HG03175 (cell line): ENCODE measurements around the gene OPTC.
"Not testable (repeated sequence)": the region's sequence is repeated elsewhere in the genome, so short reads cannot be mapped to it uniquely, and the experiment has no call there.

ENCODE experiments used
- ATAC-seq: cut with Tn5 transposase; IDR thresholded peaks from one replicate; pipeline ENCODE4 v1.9.1; 2021; ENCODE audit warnings: mild to moderate bottlenecking, moderate library complexity; ENCODE audit not compliant: unreplicated experiment

OPTC gene

DNA sequence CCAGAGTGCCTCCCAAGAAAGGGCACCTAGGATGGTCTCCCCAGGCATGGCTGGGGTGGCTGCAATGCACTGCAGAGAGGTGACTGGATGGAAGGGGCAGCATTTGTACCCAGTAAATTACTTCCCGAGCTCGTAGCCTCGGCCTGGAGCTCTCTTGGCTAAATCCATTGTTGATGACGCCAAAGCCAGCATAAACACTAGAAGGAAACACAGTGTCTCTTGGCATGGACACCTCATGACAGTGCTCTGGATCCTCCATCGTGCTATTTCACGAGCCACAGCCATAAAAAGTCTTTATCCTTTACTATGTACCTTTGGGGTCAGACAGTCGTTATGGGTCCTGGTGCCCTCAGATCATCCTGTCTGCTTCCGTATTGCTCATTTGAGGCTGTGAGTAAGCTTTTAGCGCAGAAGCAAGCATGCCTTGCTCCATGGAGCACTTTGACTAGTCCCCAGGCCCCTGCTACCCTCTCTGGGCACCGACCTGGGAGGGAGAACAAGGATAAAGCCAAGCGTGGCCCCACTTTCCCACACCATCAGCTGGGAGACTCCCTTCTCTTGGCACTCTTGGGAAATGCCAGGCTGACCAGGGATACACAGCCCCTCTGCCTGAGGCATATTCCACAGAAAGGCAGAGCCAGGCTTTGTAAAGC lies 28.7 kb upstream of the OPTC start:
- no peak for ATAC-seq

DNA sequence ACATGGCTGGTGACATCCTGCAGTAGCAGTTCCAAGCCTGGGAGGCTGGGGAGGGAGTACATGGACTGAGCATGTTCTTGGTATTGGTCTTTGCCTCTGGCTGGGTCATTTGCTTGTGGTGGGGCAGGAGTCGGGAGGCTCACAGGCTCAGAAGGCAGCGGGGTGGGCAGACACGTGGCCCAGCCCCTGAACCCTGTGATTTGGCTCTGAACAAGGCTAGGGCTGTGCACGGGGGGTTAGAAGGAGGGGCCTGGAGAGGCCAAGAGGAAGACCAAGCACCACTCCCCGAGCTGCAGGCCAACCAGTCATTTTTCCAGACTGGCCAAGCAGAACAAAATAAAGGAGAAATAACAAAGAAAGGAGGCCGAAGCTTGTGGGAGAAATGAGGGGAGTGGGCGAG lies 28.0 kb upstream of the OPTC start:
- no peak for ATAC-seq

DNA sequence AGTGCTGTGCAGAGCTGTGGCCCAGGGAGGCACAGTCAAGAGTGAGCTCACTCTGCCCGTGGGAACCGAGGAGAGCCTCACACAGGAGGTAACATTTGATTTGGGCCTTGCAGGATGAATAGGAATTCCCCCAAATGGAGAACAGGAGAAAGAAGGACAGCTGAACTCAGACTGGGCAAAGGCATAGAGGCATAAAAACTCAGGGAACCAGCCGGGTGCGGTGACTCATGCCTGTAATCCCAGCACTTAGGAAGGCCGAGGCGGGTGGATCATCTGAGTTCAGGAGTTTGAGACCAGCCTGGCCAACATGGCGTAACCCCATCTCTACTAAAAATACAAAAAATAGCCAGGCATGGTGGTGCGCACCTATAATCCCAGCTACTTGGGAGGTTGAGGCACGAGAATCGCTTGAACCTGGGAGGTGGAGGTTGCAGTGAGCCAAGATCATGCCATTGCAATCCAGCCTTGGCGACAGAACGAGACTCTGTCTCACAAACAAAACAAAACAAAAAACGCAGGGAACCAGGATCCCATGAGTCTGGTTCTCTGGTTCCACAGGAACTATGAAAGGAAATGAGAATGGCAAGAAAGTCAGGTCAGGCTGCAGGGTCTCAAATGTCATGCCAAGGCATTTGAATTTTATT lies 26.9 kb upstream of the OPTC start:
- not testable (repeated sequence) for ATAC-seq

GRCh38 chr1:203467550-203467921 lies 26.4 kb upstream of the OPTC start:
- no peak for ATAC-seq

GRCh38 chr1:203468326-203468725 lies 25.6 kb upstream of the OPTC start:
- ATAC-seq: no peak

- no peak for ATAC-seq
Observed at GRCh38 chr1:203470240-203470639, 23.7 kb upstream of the OPTC start.

GRCh38 chr1:203471841-203472240 lies 22.1 kb upstream of the OPTC start:
- ATAC-seq: no peak

GRCh38 chr1:203473281-203473680 lies 20.7 kb upstream of the OPTC start:
- no peak for ATAC-seq

GRCh38 chr1:203473781-203474305 lies 20.1 kb upstream of the OPTC start:
- no peak for ATAC-seq

DNA sequence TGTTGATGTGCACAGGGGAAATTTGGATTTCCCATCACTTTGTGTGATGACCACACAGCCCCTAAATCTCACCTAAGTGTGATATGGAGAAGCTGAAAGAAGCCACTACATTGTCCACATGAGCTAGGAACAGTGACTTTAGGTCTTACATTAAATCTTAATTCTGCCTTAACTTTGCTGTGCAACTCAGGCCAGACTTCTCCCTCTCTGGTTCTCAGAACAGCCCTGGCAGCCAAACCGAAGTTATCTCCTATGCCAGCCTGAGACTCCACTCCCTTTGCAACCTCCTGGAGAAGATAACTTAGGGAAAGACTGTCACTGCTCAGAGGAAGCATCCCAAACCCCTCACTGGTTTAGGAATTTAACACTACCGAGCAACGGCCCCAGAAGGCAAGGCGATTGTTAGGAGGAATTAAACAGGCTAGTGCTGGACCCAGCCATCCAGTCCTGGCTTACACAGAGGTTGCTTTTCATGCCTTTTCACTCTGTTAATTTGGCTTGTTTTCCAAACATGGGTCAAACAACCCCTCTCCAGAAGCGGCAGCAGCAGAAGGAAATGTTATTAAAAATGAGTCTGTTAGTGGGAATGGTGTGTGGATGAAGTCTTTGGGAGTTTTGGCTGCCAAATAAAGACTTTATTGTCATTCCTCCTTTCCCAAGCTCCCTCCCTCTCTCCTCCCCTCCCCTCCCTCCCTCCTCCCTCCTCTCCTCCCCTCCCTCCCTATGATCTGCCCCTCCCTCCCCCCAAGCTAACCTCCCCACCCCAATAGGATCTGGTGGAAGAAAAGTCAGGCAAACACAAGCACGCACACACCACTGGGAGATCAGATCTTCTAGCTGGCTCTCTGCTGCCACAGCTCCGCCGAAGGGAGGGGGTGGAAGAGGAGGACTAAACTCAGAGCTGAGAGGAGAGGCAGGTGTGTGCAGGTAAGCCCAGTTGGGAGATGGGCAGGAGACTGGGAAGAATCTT lies 18.7 kb upstream of the OPTC start, which contains the start of gene PRELP:
PRELP (plus strand) TSS at position 795 of the 970 bp plus-strand sequence. CDS start 7,379 bp downstream, outside the sequence.
- ATAC-seq: no peak

DNA sequence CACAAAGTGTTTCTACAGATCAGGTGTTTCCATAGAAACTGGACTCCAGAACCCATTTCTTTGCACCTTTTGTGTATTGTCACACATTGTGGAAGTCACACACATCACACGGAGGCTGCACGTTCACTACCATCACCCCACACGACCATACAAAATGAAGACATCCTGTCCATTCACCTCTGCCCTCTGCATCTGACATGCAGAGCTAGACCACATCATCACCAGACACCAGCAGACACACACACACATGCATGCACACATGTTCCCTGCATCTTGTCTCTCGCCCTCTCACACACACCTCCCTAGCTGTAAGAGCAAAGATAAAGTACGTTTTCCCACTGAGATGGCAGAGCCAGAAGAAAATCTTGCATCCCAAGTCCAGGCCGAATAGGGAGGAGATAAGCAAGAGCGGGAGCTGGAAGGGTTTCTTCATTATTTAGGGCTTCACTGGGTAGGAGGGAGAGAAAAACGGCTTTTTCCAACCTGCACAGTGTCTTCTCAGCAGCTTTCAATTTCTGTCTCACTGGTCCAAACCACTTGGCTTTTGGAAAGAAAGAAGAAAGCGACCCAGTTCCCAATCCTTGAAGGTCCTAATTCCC lies 17.6 kb upstream of the OPTC start:
- no peak for ATAC-seq

- no peak for ATAC-seq
Observed at GRCh38 chr1:203477748-203478147, 16.2 kb upstream of the OPTC start.

- no peak for ATAC-seq
Observed at GRCh38 chr1:203478231-203478630, 15.7 kb upstream of the OPTC start.

DNA sequence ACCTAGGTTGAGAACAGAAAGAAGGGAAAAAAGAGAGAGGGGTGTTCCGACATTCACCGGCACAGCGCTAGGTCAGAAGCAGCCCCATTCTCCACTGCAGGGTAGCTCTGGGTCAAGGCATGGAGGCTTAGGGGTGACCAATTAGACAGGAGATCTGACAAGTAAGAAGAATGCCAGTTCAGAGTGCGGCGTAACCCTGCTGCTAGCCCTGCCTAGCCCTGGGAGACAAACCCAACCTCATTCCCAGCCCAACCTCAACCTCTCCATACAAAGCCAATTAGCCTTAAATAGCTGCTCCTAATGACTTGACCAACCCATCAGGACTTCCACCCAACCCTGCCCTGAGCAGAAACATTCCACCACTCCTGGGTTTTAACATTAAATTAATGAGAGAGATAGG lies 15.0 kb upstream of the OPTC start:
- no peak for ATAC-seq

DNA sequence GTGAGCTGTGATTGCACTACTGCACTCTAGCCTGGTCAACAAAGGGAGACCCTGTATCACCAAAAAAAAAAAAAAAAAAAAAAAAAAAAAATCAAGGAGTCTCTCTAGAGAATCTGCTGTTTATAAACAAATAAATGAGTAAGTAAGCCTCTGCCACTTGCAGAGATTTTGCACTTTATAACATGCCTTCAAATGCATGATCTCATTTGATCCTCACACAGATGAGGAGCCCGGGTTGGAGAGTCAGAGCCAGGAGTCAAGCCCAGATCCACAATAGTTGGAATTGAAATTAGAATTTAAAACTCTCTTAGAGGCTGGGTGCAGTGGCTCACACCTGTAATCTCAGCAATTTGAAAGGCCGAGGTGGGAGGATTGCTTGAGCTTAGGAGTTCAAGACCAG lies 14.3 kb upstream of the OPTC start:
- ATAC-seq: no peak

DNA sequence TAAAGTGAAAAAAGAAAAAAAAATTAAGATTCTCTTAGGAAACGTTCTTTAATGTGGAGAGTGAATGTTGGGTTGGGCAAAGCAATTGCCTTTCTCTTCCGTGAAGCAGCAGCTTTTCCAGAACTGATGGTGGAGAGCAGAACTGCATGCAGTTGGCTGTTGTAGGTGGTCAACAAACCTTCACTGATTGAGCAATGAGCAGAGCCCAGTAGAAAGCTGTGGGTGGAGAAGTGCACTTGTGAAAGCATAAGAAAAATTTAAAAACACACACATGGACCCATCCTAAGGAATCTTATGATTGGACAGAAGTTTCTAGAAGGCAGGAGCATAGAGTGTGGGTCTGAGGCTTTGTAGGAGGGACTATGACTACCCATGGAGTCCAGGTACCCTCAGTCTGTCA lies 13.9 kb upstream of the OPTC start:
- no peak for ATAC-seq

GRCh38 chr1:203480525-203481084 lies 13.3 kb upstream of the OPTC start:
- ATAC-seq: no peak

- no peak for ATAC-seq
Observed at GRCh38 chr1:203481196-203481595, 12.8 kb upstream of the OPTC start.

GRCh38 chr1:203486618-203487370 lies 7.2 kb upstream of the OPTC start:
- no peak for ATAC-seq

DNA sequence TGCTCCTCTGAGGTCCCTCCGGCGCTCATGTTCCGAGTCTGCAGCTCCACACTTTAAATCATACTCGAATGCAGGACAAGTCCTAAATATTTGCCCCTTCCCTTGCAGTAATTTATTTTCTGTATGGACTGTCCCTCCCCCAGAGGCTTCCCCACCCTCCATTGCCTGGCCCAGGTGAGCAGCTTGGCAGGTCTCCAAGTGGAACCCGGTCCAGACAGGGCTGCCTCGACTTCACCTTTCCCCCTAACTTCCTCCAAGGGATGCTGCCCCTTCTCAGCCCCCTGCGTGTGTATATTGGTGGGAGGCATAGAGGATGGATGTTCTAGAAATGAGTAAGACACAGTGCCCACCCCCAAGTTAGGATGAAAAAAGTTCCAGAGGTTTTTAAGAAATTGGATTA lies 5.4 kb upstream of the OPTC start:
- no peak for ATAC-seq
